NCI-H748 (cell line): Measurements from ENCODE around the gene SMARCC1.
A peak's percentile ranks its signal among the peaks of the same experiment; 100 is the strongest.
"Not testable (repeated sequence)": the region's sequence is repeated elsewhere in the genome, so short reads cannot be mapped to it uniquely, and the experiment has no call there.

Experiments used
- DNase-seq: peaks from one replicate; lab custom pipeline; 2025; ENCODE audit not compliant: unreplicated experiment; lab: John Stamatoyannopoulos, UW

SMARCC1 gene

GRCh38 chr3:47781685-47782445 is at the start of gene SMARCC1:
Gene SMARCC1 (minus strand): TSS chr3:47781893. CDS start chr3:47781797, 96 bp downstream.
- peak; percentile 95 for DNase-seq

- not testable (repeated sequence) for DNase-seq
Measured at GRCh38 chr3:47829482-47829881, 47.8 kb upstream of the SMARCC1 start.

GRCh38 chr3:47825590-47825989 is 43.9 kb upstream of the SMARCC1 start:
- DNase-seq = no peak

- peak; percentile 80 for DNase-seq
Measured at GRCh38 chr3:47824541-47825473, 43.1 kb upstream of the SMARCC1 start.

GRCh38 chr3:47817609-47818008 is 35.9 kb upstream of the SMARCC1 start:
- DNase-seq = no peak

GRCh38 chr3:47813551-47814177 is 32.0 kb upstream of the SMARCC1 start:
- no peak for DNase-seq

GRCh38 chr3:47804577-47804976 is 22.9 kb upstream of the SMARCC1 start:
- no peak for DNase-seq

GRCh38 chr3:47803480-47804025 is 21.9 kb upstream of the SMARCC1 start:
- DNase-seq = peak; percentile 47

- DNase-seq = peak; percentile 84
Measured at GRCh38 chr3:47802734-47803479, 21.2 kb upstream of the SMARCC1 start, which contains the start of gene DHX30. Gene DHX30 (plus strand): TSS chr3:47803138. CDS start chr3:47810684, 7,546 bp downstream.

GRCh38 chr3:47799733-47800132 is 18.0 kb upstream of the SMARCC1 start:
- peak; percentile 1 for DNase-seq

- DNase-seq = no peak
Measured at GRCh38 chr3:47794544-47794943, 12.9 kb upstream of the SMARCC1 start.

GRCh38 chr3:47792699-47793098 is 11.0 kb upstream of the SMARCC1 start:
- no peak for DNase-seq

- DNase-seq = no peak
Measured at GRCh38 chr3:47791193-47791855, 9.6 kb upstream of the SMARCC1 start.

GRCh38 chr3:47783673-47784072 is 2.0 kb upstream of the SMARCC1 start:
- no peak for DNase-seq

- no peak for DNase-seq
Measured at GRCh38 chr3:47782446-47783308, 984 bp upstream of the SMARCC1 start.

GRCh38 chr3:47780741-47781684 is 680 bp downstream of the SMARCC1 start:
- peak; percentile 56 for DNase-seq

GRCh38 chr3:47778746-47779145 is 2.9 kb downstream of the SMARCC1 start:
- no peak for DNase-seq

GRCh38 chr3:47772788-47773187 is 8.9 kb downstream of the SMARCC1 start:
- DNase-seq = no peak
